Measurements from ENCODE around the gene SLX9.

SLX9 gene

GRCh38 chr21:44931501-44932407 lies 8.1 kb upstream of the SLX9 start:
- DNase-seq = no peak

GRCh38 chr21:44932408-44933181 lies 7.2 kb upstream of the SLX9 start:
- no peak for DNase-seq

- no peak for DNase-seq
Observed at GRCh38 chr21:44933199-44933917, 6.5 kb upstream of the SLX9 start.

DNA sequence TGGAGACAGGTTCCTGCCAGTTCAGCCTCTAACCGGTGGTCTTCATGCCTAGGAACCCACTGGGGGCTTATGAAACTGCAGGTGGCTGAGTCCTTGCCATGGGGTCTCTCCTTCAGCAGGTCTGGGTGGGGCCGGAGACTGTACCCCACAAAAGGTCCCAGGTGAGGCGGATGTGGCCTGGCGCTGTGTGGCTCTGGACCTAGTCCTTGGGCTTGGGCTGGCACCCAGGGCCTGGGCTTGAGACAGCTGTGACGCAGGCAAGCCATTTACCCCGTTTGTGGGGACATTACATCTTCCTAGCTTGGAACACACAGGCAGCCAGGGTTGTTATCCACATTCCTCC lies 5.9 kb upstream of the SLX9 start:
- no peak for DNase-seq

- DNase-seq = no peak
Observed at GRCh38 chr21:44934276-44934675, 5.6 kb upstream of the SLX9 start.

DNA sequence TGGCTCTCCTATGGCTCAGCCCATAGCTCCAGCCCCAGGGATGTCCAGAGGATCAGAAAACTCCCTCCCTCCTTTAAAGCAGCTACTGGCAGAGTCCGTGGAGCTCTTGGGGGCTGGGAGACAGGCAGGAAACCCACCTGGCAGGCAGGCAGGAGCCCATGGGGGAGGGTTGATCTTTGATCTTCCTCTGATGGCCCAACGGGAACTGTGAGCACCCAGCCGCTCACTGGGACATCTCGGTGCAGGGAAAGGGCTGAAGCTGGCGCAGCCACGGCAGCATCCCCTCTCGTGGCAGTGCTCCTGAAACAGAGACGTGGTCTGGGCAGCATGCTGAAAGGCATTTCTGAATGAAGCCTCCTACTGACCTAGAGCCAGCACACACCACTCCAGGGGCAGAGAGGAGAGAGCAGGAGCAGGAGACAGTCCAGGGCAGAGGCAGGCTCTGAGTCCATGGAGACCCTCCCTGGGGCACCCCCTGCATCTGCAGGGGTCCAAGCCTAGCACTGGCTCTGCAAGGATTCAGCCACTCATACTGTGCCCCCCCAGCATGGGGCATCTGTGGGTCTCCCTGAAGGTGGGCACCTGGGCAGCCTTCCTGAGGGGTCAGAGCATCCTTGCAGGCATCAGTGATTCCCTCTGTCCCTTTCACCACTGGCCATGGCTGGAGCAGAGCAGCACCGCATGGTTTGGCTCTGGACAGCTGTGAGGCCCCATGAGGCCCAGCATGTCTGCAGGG lies 4.9 kb upstream of the SLX9 start:
- no peak for DNase-seq

DNA sequence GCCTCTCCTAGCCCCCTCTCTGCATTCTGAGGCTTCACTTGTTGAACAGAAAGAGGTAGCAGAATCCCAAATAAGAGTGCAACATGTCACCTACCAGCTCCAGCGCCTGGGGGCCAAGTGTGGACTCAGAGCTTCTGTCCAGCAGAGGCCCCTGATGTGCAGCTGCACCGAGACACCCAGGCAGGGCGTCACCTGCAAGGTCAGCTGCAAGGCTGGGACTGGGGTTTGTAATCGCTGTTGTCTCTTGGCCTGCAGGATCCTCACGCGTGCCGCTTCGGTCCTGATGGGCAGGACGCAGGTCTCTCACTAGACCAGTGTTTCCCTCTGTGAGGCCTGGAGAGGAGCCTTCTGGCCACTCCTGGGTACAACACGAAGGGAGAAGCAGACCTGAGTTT lies 4.3 kb upstream of the SLX9 start:
- DNase-seq = no peak

- no peak for DNase-seq
Observed at GRCh38 chr21:44938772-44939531, 877 bp upstream of the SLX9 start.

DNA sequence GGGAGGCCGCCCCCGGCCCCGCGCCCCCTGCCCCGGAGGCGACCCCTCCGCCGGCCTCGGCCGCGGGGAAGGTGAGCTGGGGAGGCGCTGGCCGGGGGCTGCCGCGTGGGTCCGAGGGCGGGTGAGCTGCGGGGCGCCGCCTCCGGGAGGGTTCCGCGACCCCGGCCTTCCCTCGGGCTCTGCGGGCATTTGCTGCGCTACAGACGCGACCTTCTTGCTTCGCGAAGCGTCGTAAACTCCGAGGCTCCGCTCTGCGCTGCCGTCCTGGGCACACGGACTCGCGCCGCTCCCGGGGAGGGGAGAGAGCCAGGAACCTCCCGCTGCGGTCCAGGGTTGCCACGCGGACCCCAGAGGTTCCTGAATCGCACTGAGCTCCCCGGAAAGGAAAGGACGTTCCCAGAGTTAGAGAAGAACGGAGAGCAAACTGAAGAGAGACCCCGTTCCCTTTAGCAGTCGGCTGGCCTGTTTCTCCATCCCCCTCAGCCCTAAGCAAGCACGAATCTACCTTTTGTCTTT lies 345 bp downstream of the SLX9 start:
- no peak for DNase-seq

- DNase-seq = no peak
Observed at GRCh38 chr21:44941567-44941966, 1.7 kb downstream of the SLX9 start.

DNA sequence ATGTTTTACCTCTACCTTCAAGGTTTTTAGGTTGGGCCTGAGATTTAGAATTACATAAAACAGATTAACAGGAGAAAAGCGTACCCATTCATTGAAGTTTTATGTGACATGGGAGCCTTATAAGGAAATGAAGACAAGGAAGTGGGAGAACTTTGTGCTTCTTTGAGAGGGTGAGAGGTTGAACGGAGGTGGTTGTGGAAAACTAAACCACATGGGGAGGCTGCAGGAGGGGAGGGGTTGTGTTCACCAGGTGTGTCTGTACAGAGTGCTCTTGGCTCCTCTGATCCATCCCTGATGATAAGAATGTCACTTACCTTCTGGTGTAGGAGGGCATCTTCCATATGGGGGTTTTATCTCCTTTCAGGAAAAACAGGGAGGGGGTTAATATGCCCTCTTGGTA lies 2.7 kb downstream of the SLX9 start:
- no peak for DNase-seq

DNA sequence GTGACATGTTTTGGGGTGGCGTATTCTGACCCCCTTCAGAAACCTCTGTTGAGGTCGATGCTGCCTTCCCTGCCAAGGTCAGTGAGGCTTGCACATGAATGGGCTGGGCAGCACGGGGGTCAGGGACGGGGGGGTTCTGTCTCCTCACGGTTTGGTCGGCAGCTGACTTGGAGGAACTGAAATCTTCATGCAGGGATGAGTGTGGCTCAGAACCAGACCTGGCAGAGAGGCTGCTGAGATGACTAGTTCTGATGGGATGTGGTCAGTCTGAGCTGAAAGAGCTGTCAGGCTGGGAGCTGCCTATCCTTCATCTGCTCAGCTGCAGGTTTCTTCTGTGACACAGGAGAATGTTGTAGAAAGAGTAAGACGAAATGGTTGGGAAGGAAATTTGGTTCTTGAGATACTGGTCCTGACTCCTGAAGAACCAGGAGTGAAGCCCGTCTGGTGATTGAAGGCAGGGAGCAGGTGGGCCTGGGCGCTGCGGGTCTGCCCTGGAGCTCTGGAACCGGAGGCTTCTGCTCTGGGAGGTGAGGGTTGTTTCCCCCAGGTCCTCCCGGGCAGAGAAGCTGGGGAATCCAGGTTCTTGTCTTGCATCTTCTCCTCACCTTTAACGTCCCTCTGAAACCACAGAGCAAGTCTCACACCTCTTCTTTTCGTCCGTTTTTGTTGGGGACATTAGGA lies 3.3 kb downstream of the SLX9 start:
- no peak for DNase-seq

DNA sequence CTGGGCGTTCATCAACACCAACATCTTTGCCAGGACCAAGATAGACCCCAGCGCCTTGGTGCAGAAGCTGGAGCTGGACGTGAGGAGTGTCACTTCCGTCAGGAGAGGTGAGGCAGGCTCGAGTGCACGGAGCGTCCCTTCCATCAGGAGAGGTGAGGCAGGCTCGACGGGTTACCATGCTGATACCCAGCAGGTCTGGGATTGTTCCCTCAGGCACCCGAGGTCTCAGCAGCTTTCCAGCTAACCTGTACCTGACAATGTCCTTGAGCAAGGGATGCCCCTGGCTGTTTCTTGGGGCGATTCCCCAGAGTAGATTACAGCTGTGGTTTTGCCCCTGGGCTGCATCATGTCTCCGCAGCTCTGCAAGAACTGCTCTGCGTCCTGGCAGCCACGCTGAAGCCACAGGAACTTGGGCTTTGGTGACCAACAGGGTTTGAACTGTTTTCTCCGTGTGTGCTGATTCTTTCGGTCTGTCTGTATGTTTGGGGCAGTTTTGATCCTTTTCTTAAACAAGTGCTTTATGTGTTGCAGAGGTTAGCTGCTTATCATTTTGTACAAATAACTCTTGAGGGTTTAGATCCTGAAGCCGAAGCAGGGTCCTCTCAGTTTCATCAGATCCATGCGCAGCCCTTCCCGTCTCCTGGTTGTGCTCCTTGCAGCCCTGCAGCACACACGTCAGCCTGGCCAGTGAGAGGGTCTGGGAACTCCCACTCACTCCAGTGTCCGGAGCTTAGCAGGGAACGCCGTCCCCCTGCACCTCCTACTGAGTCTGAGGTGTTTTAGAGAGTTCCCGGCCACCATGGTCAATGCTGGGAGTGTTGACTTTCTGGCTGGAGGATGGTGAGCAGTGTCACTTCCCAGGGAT lies 4.1 kb downstream of the SLX9 start:
- DNase-seq = no peak

GRCh38 chr21:44944596-44944995 lies 4.8 kb downstream of the SLX9 start:
- no peak for DNase-seq

GRCh38 chr21:44946254-44947041 lies 6.6 kb downstream of the SLX9 start:
- DNase-seq = no peak

DNA sequence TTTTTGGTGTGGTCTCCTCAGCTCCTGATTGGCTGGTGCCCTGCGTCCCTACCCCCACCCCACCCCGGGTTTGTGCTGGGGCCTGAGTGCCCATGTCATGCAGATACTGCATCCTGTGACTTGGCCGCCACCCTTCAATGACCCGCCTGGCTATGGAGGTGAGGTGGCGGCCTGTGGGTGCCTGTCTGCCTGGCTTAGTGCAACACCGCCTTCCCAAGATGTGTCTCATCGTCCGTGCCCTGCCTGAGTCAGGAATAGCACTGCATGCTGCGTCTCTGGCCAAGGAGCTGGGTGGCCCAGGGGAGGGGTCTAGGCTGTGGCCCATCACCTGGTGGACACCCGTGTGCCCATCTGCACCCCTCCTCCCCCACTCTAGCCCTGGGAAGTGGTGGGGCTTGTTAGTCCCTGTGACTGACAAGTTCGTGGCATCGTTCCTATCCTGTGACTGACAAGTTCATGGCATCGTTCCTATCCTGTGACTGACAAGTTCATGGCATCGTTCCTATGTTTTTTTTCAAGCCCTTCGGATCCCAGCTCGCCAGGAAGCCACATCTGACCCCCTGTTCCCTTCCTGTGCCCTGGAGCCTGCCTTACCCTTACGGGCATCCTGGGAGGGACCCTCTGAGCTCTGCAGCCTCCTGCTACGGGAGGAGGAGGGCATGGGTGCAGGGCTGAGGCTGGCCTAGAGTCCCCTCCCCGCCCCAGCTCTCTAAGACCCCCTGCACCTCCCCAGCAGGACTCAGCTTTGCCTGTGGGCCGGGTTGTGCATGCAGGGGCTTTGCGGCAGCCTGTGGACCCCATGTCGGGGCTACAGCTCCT lies 7.5 kb downstream of the SLX9 start:
- DNase-seq = no peak

DNA sequence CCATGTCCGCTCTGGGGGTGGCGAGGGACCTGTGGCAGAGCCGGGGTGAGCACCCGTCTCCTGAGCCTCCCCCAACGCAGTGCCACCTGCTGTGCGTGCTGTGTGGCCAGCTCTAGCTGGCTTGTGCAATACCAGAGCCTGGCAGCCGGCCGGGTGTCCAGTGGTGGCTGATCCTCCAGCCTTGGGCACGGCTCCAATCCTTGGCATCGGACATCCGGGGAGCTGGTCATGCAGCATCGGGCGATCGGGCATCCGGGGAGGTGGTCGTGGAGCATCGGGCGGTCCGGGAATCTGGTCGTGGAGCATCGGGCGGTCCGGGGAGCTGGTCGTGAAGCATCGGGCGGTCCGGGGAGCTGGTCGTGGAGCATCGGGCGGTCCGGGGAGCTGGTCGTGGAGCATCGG lies 8.1 kb downstream of the SLX9 start:
- no peak for DNase-seq

DNA sequence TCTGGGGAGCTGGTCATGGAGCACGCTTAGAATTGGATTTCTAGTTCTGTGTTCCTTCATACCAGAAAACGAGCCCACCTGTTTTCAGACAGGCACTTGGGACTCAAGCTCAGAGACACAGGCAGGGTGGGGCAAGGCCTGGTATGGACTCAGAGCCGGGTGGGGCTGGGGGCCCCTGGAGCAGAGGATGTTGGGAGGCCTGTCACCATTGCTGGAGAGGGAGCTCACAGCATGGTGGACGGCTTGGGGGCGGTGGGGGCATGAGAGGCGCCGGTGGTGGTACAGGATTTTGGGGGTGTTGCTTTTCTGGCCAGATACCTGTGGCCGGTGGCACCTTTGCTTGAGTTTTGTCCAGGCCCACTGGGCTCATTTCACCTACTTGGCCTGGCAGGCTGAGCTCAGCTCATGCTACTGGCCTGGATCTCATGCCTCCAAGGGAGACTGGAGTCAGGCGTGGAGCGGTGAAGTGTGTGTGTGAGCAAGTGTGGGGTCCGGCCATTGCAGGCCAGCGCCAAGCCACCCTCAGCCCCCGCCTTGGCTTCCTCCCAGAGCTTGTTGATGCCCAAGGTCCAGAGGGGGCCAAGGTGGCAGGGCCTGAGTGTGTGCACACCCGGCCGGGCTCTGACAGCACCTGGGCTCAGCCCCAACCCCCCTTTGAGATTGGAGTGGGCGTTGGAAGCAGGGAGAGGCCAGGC lies 8.7 kb downstream of the SLX9 start:
- DNase-seq = no peak

All from NCI-H1694 (cell line).